Left cardiac atrium (tissue), 4 donors: ENCODE data around the gene INSM2. TPM values are rescaled to one million over a fixed set of nuclear protein-coding genes. Genes with fewer than 3 reads are reported as not detected.

ENCODE experiments used
- ATAC-seq, 2 donors: fragments of 200-7000 bp; cut with Tn5 transposase; one replicate each; pipeline ENCODE4 v1.9.1; 2020; ENCODE audit warnings: mild to moderate bottlenecking in 2 of 2, moderate library complexity in 2 of 2
- DNase-seq: peaks from one replicate; pipeline ENCODE4 v3.0.0-alpha.2; 2020
- intact Hi-C, 2 donors: fragments of 100-400 bp; cut with DNase I; formaldehyde crosslinking; loops; one replicate each; pipeline versions ENCODE4 v1.14.1 to v1.15.1; 2022 to 2023
- long read RNA-seq: library from polyadenylated mRNA; unstranded; transcript quantifications from one replicate; pipeline ENCODE4 v2.0.0, GENCODE V29; 2021
- total RNA-seq, 2 donors: library from RNA; stranded (reverse); fragmentation: NEBNext Ultra II Directional; extraction: Animal tissue kit (Norgen Biotek cat#: 25700); gene quantifications; one replicate each; pipeline ENCODE4 v1.2.1, GENCODE V29; 2021
- donor health status: DM: no; HTN: yes; CAD: no.
- donor health status: DM: no; HTN: yes; CAD: no; lungs with severe emphysema.
- donor health status: DM: yes; HTN: yes; CAD: no.
- donor health status: Dilated cardiomyopathy.

Gene INSM2, protein sequence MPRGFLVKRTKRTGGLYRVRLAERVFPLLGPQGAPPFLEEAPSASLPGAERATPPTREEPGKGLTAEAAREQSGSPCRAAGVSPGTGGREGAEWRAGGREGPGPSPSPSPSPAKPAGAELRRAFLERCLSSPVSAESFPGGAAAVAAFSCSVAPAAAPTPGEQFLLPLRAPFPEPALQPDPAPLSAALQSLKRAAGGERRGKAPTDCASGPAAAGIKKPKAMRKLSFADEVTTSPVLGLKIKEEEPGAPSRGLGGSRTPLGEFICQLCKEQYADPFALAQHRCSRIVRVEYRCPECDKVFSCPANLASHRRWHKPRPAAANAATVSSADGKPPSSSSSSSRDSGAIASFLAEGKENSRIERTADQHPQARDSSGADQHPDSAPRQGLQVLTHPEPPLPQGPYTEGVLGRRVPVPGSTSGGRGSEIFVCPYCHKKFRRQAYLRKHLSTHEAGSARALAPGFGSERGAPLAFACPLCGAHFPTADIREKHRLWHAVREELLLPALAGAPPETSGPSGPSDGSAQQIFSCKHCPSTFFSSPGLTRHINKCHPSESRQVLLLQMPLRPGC
- not detected for total RNA-seq
- long read RNA-seq, result 0 reads

DNA sequence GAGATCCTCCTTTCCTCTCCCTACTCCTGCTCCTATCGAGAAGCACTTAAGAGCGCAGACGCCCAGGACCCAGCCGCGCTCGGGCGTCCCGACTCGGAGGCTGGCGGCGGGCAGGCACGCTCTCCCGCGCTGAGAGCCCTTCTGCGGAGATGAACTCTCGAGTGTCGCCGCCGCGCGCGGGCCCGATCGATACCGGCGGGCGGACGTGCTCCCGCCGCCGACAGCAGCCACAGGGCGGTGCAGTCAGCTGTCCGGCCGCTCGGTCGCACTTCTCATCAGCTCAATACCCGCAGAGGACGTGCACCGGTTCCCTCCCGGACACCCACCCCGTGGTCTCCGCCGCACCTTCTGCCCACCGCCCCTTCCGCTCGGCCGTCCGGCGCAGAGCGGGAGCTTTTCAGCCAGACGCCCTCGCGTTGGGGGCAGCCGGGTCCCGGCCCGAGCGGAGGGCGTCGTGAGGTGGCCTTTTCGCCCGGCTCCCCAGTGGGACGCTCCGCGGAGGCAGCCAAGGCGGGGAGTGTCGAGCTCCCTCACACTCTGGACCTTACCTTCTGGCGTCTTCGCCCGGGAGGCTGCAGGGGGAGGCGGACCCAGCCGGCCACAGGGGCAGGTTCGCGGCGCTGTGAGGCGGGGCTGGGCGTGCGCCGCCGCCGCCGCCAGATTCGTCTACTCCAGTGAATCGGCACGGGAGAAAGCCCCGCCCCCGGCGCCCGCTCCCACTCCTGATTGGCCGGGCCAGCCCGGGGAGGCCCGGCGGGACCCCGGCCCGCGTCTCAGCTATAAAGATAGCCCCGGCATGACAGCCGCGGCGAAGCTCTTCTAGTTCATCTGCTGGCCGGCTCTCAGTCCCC is at the start of gene INSM2:
Gene INSM2, plus strand, starts transcription at position 808 of the 851 bp plus-strand sequence. CDS start 89 bp downstream, outside the sequence.
- peak; percentile 42 for DNase-seq
- peak; percentile 67 to 90 for ATAC-seq
- intact Hi-C loops, result no loop called here

DNA sequence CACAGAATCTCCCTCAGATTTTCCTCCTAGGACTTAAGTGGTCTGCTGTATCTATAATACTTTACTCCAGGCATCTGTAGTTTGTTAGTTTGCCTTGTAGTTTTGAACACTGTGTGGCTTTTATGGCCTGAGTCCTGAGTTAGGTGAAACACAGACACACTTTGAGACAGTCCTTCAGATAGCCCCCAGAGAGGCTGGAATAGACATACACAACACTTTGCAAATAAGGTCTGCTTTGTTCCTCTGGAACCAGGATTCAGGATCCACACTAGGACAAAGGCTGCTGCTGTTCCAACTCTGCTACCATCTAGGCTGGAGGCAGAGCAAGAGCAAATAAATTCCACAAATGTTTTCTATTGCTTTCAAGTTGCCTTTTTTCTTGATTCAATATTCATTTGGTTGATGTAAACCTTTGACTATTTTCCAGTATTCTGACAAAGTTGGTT is 41.4 kb upstream of the INSM2 start:
- DNase-seq (no peak), ATAC-seq (no peak)
- intact Hi-C loops, result no loop called here

DNA sequence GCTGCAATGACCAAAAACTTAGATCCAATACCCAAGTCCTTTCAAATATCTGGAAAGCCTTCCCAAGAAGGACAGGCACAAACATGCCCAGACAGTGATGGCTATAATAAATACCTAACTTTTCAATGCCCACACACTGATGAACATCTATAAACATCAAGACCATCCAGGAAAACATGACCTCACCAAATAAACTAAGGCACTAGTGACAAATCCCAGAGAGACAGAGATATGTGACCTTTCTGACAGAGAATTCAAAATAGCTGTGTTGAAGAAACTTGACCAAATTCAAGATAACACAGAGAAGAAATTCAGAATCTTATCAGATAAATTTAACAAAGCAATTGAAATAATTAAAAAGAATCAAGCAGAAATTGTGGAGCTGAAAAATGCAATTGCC is 38.7 kb upstream of the INSM2 start:
- ATAC-seq, result no peak
- DNase-seq, result no peak
- intact Hi-C loops, result no loop called here

DNA sequence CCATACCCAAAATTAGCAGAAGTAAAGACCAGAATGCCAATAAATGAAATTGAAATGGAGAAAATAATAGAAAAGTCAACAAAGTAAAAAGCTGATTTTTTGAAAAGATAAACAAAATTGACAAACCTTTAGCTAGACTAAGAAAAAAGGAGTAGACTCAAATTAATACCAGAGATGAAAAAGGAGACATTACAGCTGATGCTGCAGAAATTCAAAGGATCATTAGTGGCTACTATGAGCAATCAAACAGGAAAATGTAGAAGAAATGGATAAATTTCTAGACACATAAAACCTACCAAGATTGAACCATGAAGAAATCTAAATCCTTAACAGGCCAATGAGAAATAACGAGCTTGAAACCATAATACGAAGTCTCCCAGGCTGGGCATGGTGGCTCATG is 34.8 kb upstream of the INSM2 start:
- ATAC-seq (no peak), DNase-seq (no peak)
- intact Hi-C loops, result no loop called here

DNA sequence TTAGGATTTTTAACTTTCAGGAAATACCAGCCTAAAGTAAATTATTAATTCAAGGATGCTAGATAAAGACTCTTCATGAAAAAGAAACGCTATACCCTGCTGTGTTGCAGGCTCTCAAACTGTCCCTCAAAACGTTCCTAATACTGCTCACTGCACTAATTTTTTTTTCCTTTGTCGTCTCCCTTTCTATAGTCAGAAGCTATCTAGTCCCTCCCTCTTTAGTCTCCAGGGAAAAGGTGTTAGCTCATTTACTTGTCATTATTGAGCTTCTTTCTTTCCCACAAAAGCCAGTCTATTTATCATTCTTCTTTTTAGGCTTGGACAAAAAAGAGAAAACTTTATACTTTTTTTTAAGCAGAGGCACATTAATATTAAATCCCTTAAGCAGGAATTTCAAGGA is 30.3 kb upstream of the INSM2 start:
- ATAC-seq (no peak), DNase-seq (no peak)
- intact Hi-C loops, result no loop called here

DNA sequence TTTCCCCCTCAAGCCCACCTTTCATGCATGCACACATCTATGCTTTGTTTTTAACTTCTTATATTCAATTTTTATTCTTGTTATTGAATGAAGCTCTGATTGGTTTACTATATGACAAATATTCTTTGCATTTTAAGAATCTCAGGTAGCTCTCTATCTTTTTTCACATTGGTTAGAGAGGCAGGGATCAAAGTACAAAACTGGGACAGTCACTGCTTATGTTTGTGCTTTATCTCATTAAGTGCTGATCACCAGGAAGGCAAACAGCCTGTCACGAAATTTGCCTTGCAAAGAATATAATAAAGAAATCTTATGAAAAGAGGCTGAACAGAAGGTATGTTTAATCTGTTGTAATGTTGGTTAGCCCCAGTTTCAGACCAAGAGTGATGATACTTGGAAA is 29.7 kb upstream of the INSM2 start:
- DNase-seq, result no peak
- intact Hi-C loops, result no loop called here
- ATAC-seq, result no peak

DNA sequence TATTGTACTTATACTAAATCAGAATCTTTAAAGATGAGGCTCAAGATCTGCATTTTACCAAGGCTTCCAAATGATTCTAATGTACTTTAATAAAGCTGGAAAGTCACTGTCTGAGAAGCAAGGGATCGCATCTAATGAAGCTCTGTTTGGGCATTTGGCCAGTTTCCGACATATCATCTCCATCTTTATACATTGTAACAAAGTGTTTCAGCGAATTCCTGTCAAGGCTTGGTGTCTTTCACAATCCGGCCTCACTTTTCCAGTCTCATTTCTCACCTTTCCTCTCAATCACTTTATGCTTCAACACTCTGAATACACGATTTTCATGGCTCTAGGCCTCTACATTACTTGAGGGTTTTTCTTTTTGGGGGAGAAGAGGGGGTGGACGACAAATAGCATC is 27.5 kb upstream of the INSM2 start:
- DNase-seq (no peak), ATAC-seq (no peak)
- intact Hi-C loops, result no loop called here

DNA sequence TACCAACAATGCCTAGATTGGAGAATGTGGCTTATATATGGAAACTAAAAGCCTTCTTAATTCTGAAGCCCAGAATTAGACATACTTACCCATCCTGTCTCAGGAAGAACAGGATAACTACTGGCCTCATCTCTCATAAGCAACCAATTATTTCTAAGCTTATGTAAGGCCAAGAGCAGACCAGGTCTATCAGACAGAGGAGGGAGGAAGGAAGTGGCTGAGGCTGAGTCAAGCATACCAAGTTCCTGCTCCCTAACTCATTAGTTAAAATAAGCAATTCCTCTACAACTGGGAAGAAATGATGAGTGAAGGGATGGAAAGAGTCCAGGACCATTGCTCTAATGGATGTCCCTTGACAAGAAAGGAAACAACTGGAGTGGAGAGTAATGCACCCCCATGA is 27.0 kb upstream of the INSM2 start:
- ATAC-seq (no peak), DNase-seq (no peak)
- intact Hi-C loops, result no loop called here

DNA sequence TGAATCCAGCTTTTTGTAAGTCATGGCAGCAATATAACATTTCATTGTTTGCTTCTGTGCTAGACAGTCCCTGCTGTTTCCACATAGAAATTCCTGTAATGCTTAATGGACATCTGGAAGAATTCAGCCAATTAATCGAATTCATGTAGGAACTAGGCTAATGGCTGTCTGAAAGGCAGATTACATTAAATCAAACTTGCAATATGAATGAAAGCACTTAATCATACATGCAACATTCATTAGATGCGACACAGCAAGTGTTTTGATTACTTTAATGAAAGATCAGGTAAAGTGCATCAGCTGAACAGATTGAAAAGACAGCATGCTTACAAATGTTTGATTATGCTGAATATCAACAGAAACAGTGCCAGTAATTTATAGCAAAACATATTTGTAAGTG is 24.1 kb upstream of the INSM2 start:
- no peak for DNase-seq
- intact Hi-C loops, result no loop called here
- no peak for ATAC-seq

DNA sequence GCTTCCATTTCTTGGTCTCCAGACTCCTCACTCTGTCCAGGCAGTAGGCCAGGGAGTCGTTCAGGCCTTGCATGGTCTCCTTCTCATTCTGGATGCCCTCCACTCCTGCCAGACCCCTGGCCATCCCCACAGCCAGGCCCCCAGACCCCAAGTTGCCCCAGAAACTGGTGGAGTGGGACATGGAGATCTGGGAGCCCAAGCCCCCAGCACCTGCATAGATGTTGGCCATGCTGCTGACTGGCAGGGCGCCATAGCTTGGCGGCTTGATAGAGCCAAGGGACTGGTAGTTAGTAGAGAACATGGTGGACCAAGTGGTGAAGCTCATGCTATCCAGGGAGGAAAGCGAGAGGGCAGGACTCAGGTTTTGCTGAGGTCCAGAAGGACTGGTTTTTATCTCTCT is 21.2 kb upstream of the INSM2 start:
- DNase-seq (no peak), ATAC-seq (no peak)
- intact Hi-C loops, result no loop called here

DNA sequence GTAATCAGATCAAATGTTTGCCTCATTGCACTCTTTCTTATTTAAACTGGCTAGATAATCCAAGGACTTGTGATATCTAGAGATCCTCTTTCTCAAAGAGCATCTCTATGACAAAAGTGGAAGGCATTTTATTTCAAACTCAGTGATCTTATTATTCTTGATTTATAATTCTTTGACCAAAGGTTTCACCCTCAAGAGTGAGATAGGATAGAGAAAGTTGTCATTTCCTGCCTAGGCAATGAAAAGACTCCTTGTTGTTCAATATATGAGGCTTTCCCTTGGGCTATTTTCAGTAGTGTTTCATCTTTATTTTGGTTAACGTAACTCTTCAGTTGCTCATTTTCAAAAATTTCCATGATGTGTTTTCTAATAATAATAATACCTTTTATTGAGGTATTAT is 18.0 kb upstream of the INSM2 start:
- intact Hi-C loops, result no loop called here
- ATAC-seq, result no peak
- DNase-seq, result no peak

DNA sequence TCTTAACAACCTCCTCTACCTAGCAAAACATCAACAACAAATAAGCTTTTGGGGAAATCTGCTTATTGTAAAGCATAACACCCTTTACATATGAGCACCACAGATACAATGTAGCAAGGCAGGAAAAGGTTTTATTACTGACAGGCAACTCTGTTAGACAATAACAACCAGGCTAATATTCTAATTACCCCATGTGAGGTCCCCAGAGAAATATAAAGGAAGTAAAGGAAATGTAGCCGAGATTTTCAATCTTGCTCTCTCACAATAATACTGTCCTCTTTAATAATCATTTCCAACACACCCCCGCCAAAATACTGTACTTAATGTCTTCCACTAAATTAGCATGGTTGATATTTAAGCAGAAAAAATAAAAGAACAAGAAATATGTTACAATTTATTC is 14.0 kb upstream of the INSM2 start:
- intact Hi-C loops, result no loop called here
- ATAC-seq, result no peak

DNA sequence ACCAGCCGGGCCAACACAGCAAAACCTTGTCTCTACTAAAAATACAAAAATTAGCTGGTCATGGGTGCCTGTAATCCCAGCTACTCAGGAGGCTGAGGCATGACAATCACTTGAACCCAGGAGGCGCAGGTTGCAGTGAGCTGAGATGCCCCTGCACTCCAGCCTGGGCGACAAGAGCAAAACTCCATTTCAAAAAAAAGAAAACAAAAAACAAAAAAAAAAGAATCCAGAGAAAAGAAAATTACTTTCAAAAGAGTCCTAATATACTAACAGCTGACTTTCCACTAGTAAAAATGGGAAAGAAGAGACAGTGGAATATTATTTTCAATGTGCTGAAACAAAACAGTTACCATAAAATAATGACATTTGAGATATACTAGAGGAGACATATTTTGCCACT is 8.3 kb upstream of the INSM2 start:
- intact Hi-C loops, result no loop called here
- DNase-seq (no peak), ATAC-seq (no peak)

More for the DNA sequence above, 14.0 kb upstream of the INSM2 start:
- DNase-seq, result no peak

DNA sequence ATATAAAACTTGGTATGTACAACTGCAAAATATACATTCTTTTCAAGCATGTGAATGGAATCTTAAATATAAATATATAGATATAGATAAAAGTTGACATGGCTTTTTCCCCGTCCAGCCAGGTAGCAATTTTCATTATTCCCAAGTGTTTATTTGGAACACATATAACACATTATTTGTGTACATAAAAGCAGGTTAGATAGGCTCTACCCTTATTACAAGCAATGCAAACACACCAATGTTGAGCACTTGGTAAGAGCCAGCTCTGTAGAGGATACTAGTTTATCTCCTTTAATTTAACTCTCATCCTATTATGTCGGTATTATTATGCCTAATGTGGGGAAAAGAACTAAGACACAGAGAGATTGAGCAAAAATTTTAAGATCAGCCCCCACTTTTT is 7.0 kb upstream of the INSM2 start:
- no peak for DNase-seq
- ATAC-seq, result no peak
- intact Hi-C loops, result no loop called here

DNA sequence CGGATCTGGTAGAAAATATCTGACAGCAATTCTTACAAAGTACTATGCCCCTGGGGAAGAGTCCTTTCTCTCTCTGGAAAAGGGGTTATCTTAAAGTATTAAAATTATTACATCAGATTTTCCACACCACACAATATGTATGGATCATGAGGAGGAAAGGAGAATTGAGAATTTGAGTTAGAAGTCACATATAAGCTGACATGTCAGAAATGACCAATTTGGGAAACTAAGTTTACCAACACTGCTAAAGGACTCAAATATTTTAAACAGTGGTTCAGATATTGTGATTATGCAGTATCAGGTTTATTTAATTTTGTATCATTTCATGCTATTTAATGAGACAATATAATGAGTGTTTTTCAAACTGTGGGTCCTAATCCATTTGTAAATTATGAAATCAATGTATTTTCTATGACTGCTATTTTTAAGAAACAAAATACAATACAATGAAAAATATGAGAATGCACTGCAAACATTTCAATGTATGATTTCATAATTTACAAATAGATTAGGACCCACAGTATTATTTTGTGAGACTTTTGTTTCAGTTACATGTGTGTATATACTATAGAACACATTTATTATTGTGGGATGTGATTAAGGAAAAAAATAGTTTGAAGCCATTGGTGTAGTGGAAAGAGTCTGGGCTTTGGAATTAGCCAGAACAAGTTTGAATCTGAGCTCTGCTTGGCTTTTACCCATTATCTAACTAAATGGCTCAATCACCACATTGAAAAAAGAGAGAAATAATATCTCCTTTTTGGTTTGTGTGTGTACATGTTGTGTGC is 1.8 kb upstream of the INSM2 start:
- ATAC-seq, result no peak
- intact Hi-C loops, result no loop called here
- no peak for DNase-seq

DNA sequence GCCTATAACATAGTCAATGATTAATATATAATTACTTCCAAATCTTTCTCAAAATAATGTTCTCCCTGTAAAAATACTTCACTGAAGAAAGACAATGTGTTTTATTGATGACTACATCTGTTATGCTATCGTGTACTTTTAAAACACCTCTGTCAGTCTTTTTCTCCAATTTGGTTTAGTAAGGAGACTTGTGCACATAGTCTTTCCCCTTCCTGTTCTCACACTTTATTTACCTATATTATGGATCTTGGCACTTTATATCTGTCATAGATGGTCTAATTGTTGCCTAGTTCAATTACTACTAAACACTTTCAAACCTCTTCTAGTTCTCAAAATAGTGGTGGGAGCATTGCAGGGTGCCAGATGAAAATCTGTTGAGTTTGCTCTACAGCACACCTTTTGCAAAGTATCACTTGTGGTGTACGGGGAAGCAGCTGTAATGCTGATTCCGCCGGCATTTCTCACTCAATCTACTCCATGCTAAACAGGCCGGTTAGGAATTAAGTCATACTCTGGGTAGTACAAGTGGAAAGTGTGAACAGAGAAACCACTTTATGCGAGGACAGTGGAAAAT is 1.1 kb upstream of the INSM2 start:
- intact Hi-C loops, result no loop called here
- no peak for ATAC-seq
- no peak for DNase-seq

DNA sequence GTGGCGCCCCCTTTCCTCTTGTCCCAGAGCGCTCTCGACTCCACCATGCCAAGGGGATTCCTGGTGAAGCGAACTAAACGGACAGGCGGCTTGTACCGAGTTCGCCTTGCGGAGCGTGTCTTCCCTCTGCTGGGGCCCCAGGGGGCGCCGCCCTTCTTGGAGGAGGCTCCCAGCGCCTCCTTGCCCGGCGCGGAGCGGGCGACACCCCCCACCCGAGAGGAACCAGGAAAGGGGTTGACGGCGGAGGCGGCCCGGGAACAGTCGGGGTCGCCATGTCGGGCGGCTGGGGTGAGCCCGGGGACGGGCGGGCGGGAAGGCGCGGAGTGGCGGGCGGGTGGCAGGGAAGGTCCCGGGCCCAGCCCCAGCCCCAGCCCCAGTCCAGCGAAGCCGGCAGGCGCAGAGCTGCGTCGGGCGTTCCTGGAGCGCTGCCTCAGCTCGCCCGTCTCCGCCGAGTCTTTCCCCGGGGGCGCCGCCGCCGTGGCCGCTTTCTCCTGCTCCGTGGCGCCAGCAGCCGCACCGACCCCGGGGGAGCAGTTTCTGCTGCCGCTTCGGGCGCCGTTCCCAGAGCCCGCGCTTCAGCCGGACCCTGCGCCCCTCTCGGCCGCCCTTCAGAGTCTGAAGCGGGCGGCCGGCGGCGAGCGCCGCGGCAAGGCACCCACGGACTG is 376 bp downstream of the INSM2 start:
- DNase-seq, result no peak
- intact Hi-C loops, result no loop called here

DNA sequence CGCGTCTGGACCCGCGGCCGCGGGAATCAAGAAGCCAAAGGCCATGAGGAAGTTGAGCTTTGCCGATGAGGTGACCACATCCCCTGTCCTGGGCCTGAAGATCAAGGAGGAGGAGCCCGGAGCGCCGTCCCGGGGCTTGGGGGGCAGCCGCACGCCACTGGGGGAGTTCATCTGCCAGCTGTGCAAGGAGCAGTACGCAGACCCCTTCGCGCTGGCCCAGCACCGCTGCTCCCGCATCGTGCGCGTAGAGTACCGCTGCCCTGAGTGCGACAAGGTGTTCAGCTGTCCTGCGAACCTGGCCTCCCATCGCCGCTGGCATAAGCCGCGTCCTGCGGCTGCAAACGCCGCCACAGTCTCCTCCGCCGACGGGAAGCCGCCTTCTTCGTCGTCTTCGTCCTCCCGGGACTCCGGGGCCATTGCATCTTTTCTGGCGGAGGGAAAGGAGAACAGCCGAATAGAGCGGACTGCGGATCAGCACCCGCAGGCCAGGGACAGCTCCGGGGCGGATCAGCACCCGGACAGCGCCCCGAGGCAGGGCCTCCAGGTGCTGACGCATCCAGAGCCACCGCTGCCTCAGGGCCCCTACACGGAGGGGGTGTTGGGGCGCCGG is 1.0 kb downstream of the INSM2 start:
- intact Hi-C loops, result no loop called here
- DNase-seq (peak; percentile 65), ATAC-seq (peak; percentile 94 to 96)

More for the DNA sequence above, 376 bp downstream of the INSM2 start:
- peak; percentile 17 to 28 for ATAC-seq
